ENCODE measurements around the gene SCAPER.

SCAPER gene

GRCh38 chr15:76333309-76333708, 571.8 kb downstream of the SCAPER start:
- Histone ChIP-seq H3K9me3 (ENCODE audit: control insufficient read depth, insufficient read depth, low read depth, low read length) (no peaks in the 10 kb centered on the region), H3K27me3 (ENCODE audit: control insufficient read depth, insufficient read depth, low read length) (peaks cover 67% of the 10 kb centered on the region), H3K4me1 (ENCODE audit: control insufficient read depth, insufficient read depth, low read length) (peaks cover 14% of the 10 kb centered on the region), H3K36me3 (ENCODE audit: control insufficient read depth, insufficient read depth, low read length) (no peaks in the 10 kb centered on the region), H3K27ac (ENCODE audit: low read depth, low read length) (no peak overlapping the region), H3K9ac (ENCODE audit: low read length) (no peak overlapping the region), H3K4me3 (ENCODE audit: low read depth, low read length) (no peak overlapping the region)

- Histone ChIP-seq H3K36me3 (ENCODE audit: control insufficient read depth, insufficient read depth, low read length) (no peaks in the 10 kb centered on the region), H3K4me3 (ENCODE audit: low read depth, low read length) (no peak overlapping the region), H3K27me3 (ENCODE audit: control insufficient read depth, insufficient read depth, low read length) (peaks cover 62% of the 10 kb centered on the region), H3K4me1 (ENCODE audit: control insufficient read depth, insufficient read depth, low read length) (peaks cover 12% of the 10 kb centered on the region), H3K9me3 (ENCODE audit: control insufficient read depth, insufficient read depth, low read depth, low read length) (no peaks in the 10 kb centered on the region), H3K27ac (ENCODE audit: low read depth, low read length) (no peak overlapping the region), H3K9ac (ENCODE audit: low read length) (no peak overlapping the region)
Measured at GRCh38 chr15:76332796-76333195, 572.3 kb downstream of the SCAPER start.

GRCh38 chr15:76330080-76330680, 575.0 kb downstream of the SCAPER start:
- Histone ChIP-seq H3K4me1 (ENCODE audit: control insufficient read depth, insufficient read depth, low read length) (0 out of 2 replicates have a peak, but pooled peaks cover 3% of the 10 kb centered on the region), H3K27me3 (ENCODE audit: control insufficient read depth, insufficient read depth, low read length) (peaks cover 36% of the 10 kb centered on the region), H3K36me3 (ENCODE audit: control insufficient read depth, insufficient read depth, low read length) (no peaks in the 10 kb centered on the region), H3K27ac (ENCODE audit: low read depth, low read length) (no peak overlapping the region), H3K9me3 (ENCODE audit: control insufficient read depth, insufficient read depth, low read depth, low read length) (no peaks in the 10 kb centered on the region), H3K9ac (ENCODE audit: low read length) (no peak overlapping the region), H3K4me3 (ENCODE audit: low read depth, low read length) (no peak overlapping the region)

GRCh38 chr15:76328958-76329357, 576.2 kb downstream of the SCAPER start:
- no peaks in the 10 kb centered on the region for H3K36me3 ChIP-seq (ENCODE audit: control insufficient read depth, insufficient read depth, low read length)
- H3K9me3 ChIP-seq (ENCODE audit: control insufficient read depth, insufficient read depth, low read depth, low read length): no peaks in the 10 kb centered on the region
- 0 out of 2 replicates have a peak, but pooled peaks cover under 1% of the 10 kb centered on the region for H3K4me1 ChIP-seq (ENCODE audit: control insufficient read depth, insufficient read depth, low read length)
- H3K4me3 ChIP-seq (ENCODE audit: low read depth, low read length): no peak overlapping the region
- no peak overlapping the region for H3K9ac ChIP-seq (ENCODE audit: low read length)
- H3K27me3 ChIP-seq (ENCODE audit: control insufficient read depth, insufficient read depth, low read length): peaks cover 28% of the 10 kb centered on the region
- H3K27ac ChIP-seq (ENCODE audit: low read depth, low read length): no peak overlapping the region

GRCh38 chr15:76328106-76328696, 576.9 kb downstream of the SCAPER start:
- no peaks in the 10 kb centered on the region for H3K36me3 ChIP-seq (ENCODE audit: control insufficient read depth, insufficient read depth, low read length)
- no peak overlapping the region for H3K27ac ChIP-seq (ENCODE audit: low read depth, low read length)
- no peaks in the 10 kb centered on the region for H3K9me3 ChIP-seq (ENCODE audit: control insufficient read depth, insufficient read depth, low read depth, low read length)
- H3K9ac ChIP-seq (ENCODE audit: low read length): no peak overlapping the region
- H3K4me3 ChIP-seq (ENCODE audit: low read depth, low read length): no peak overlapping the region
- H3K4me1 ChIP-seq (ENCODE audit: control insufficient read depth, insufficient read depth, low read length): no peaks in the 10 kb centered on the region
- H3K27me3 ChIP-seq (ENCODE audit: control insufficient read depth, insufficient read depth, low read length): peaks cover 21% of the 10 kb centered on the region

- Histone ChIP-seq H3K9me3 (ENCODE audit: control insufficient read depth, insufficient read depth, low read depth, low read length) (no peaks in the 10 kb centered on the region), H3K9ac (ENCODE audit: low read length) (no peak overlapping the region), H3K27ac (ENCODE audit: low read depth, low read length) (no peak overlapping the region)
Measured at GRCh38 chr15:76327191-76328105, 577.7 kb downstream of the SCAPER start.

GRCh38 chr15:76325704-76326103, 579.4 kb downstream of the SCAPER start:
- H3K9me3 ChIP-seq (ENCODE audit: control insufficient read depth, insufficient read depth, low read depth, low read length): no peaks in the 10 kb centered on the region
- no peak overlapping the region for H3K27ac ChIP-seq (ENCODE audit: low read depth, low read length)
- H3K27me3 ChIP-seq (ENCODE audit: control insufficient read depth, insufficient read depth, low read length): peaks cover 11% of the 10 kb centered on the region; the same call in 1 of the 2 replicates
- no peak overlapping the region for H3K4me3 ChIP-seq (ENCODE audit: low read depth, low read length)
- no peak overlapping the region for H3K9ac ChIP-seq (ENCODE audit: low read length)
- 0 out of 2 replicates have a peak, but pooled peaks cover 3% of the 10 kb centered on the region for H3K4me1 ChIP-seq (ENCODE audit: control insufficient read depth, insufficient read depth, low read length)
- H3K36me3 ChIP-seq (ENCODE audit: control insufficient read depth, insufficient read depth, low read length): no peaks in the 10 kb centered on the region

More at GRCh38 chr15:76327191-76328105, 577.7 kb downstream of the SCAPER start:
- no peaks in the 10 kb centered on the region for H3K4me1 ChIP-seq (ENCODE audit: control insufficient read depth, insufficient read depth, low read length)
- H3K27me3 ChIP-seq (ENCODE audit: control insufficient read depth, insufficient read depth, low read length): peaks cover 13% of the 10 kb centered on the region; the same call in 1 of the 2 replicates
- no peaks in the 10 kb centered on the region for H3K36me3 ChIP-seq (ENCODE audit: control insufficient read depth, insufficient read depth, low read length)
- H3K4me3 ChIP-seq (ENCODE audit: low read depth, low read length): no peak overlapping the region

- 0 out of 2 replicates have a peak, but pooled peaks cover 3% of the 10 kb centered on the region for H3K4me1 ChIP-seq (ENCODE audit: control insufficient read depth, insufficient read depth, low read length)
- H3K36me3 ChIP-seq (ENCODE audit: control insufficient read depth, insufficient read depth, low read length): no peaks in the 10 kb centered on the region
- no peak overlapping the region for H3K4me3 ChIP-seq (ENCODE audit: low read depth, low read length)
- H3K9me3 ChIP-seq (ENCODE audit: control insufficient read depth, insufficient read depth, low read depth, low read length): no peaks in the 10 kb centered on the region
- no peak overlapping the region for H3K9ac ChIP-seq (ENCODE audit: low read length)
- H3K27me3 ChIP-seq (ENCODE audit: control insufficient read depth, insufficient read depth, low read length): peaks cover 5% of the 10 kb centered on the region; the same call in 1 of the 2 replicates
- no peak overlapping the region for H3K27ac ChIP-seq (ENCODE audit: low read depth, low read length)
Measured at GRCh38 chr15:76324066-76324465, 581.1 kb downstream of the SCAPER start.

GRCh38 chr15:76321602-76322001, 583.5 kb downstream of the SCAPER start:
- H3K9ac ChIP-seq (ENCODE audit: low read length): no peak overlapping the region
- no peak overlapping the region for H3K27ac ChIP-seq (ENCODE audit: low read depth, low read length)
- H3K9me3 ChIP-seq (ENCODE audit: control insufficient read depth, insufficient read depth, low read depth, low read length): no peaks in the 10 kb centered on the region
- 0 out of 2 replicates have a peak, but pooled peaks cover 3% of the 10 kb centered on the region for H3K4me1 ChIP-seq (ENCODE audit: control insufficient read depth, insufficient read depth, low read length)
- no peak overlapping the region for H3K4me3 ChIP-seq (ENCODE audit: low read depth, low read length)
- H3K27me3 ChIP-seq (ENCODE audit: control insufficient read depth, insufficient read depth, low read length): peaks cover 5% of the 10 kb centered on the region; the same call in 1 of the 2 replicates
- no peaks in the 10 kb centered on the region for H3K36me3 ChIP-seq (ENCODE audit: control insufficient read depth, insufficient read depth, low read length)

GRCh38 chr15:76321171-76321570, 584.0 kb downstream of the SCAPER start:
- Histone ChIP-seq H3K27ac (ENCODE audit: low read depth, low read length) (no peak overlapping the region), H3K9me3 (ENCODE audit: control insufficient read depth, insufficient read depth, low read depth, low read length) (no peaks in the 10 kb centered on the region), H3K27me3 (ENCODE audit: control insufficient read depth, insufficient read depth, low read length) (peaks cover 5% of the 10 kb centered on the region; the same call in 1 of the 2 replicates), H3K9ac (ENCODE audit: low read length) (no peak overlapping the region), H3K36me3 (ENCODE audit: control insufficient read depth, insufficient read depth, low read length) (no peaks in the 10 kb centered on the region), H3K4me3 (ENCODE audit: low read depth, low read length) (no peak overlapping the region), H3K4me1 (ENCODE audit: control insufficient read depth, insufficient read depth, low read length) (0 out of 2 replicates have a peak, but pooled peaks cover 3% of the 10 kb centered on the region)
